Middle frontal gyrus (tissue), 1 donor: ENCODE measurements around the gene UBXN11.
"Not testable (repeated sequence)": the region's sequence is repeated elsewhere in the genome, so short reads cannot be mapped to it uniquely, and the experiment has no call there.

Experiments
- DNase-seq: peaks from one replicate; pipeline ENCODE4 v3.0.0-alpha.2; 2015; ENCODE audit warnings: low spot score; ENCODE audit errors: extremely low spot score

The UBXN11 gene

DNA sequence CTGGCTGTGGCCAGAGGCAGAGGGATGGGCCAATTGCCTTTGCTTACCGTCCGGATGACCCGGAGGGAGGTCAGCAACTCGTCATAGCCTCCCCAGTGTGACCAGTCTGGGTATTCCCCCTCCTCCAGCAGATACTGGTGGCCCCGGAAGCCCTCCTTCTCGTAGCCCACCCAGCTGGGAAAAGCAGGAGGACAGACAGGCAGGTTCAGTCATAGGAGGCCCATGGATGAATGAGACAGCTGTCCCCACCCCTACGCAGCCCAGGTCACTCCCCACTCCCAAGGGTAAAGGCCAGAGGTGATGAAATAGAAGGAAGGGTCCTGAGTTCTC, 30.7 kb upstream of the UBXN11 start:
- DNase-seq: no peak

DNA sequence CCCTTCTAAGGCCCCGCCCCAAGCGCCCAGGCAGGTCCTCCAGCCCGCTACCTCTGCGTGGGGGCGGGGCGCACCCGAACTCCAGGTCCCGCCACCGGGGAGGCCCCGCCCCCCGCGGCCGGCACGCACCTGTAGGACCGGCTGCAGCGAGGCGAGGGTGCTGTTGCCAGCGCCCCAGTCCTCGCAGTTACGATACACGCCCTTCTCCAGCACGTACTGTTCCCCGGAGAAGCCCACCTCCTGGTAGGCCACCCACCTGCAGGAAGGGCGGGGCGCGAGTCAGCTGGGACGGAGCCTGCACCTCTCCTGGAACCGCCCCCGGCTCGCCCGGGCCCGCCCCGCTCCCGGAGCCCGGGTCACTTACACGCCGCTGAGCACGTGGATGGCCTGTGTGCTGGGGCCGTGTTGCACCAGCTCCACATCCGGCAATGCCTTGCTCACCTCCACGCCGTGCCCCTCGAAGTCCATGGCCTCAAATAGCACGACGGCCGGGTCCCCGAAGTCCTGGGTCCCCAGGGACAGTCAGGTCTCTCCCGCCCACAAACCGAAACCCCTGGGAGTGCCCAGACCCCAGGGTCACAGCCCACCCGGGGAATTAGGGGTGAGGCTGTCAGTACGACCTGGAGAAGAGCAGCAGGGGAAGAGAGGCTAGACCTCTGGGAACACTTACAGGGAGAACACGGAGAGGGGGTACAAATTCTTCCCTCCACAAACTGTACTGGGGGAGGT, 30.2 kb upstream of the UBXN11 start:
- DNase-seq: no peak

GRCh38 chr1:26335774-26336476, 29.5 kb upstream of the UBXN11 start:
- no peak for DNase-seq

GRCh38 chr1:26333312-26333711, 26.9 kb upstream of the UBXN11 start:
- not testable (repeated sequence) for DNase-seq

DNA sequence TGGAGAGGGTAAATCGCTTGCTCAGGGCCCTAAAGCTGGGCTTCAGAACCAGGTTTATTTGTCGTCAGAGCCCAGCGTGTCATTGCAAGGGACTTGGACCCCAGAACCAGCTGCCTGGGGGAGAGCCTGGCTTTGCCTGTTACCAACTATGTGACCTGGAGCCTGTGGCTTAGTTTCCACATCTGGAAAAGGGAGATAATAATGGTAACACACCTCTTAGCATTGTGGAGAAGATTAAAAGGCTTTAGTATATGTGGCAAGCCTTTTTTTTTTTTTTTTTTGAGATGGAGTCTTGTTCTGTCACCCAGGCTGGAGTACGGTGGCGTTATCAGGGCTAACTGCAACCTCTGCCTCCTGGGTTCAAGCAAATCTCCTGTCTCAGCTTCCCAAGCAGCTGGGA, 23.8 kb upstream of the UBXN11 start:
- DNase-seq: no peak

GRCh38 chr1:26329380-26329779, 22.9 kb upstream of the UBXN11 start:
- not testable (repeated sequence) for DNase-seq

GRCh38 chr1:26328597-26328996, 22.2 kb upstream of the UBXN11 start:
- DNase-seq: no peak

DNA sequence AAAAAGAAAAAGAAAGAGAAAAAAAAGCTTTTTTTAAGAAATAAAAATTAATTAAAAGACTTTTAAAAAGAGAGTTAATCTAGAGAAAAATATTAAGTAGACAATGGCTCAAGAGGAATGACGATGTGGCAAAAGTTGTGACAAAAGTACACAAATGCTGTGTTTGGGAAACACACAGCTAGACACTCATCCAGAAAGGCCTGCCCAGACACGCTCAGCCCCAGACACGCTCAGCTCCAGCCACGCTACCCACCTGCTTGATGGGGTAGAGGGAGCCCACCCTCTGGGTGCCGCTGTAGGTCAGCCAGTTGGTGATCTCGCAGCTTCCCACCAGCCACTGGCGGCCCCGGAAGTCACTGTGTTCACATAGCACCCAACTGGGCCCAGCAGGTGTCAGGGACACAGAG, 21.5 kb upstream of the UBXN11 start:
- no peak for DNase-seq

DNA sequence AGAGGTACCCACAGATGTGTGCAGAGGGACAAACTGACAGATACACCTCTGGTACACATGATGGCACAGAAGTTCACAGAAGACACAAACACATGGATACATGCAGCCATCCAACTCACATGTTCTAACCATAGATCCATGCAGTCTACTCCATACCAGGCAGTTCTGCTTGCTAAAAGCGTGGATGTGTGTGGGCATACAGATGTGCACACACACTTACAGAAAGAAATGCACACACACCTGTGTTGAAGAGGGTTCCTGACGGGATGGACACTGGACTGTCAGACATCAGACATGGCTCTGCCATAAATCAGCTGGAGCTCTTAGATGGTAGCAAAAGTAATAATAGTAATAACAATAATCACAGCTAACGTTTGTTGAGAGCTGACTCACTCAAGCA, 18.1 kb upstream of the UBXN11 start:
- no peak for DNase-seq

GRCh38 chr1:26323382-26323781, 16.9 kb upstream of the UBXN11 start:
- no peak for DNase-seq

GRCh38 chr1:26322042-26322331, 15.6 kb upstream of the UBXN11 start:
- no peak for DNase-seq

DNA sequence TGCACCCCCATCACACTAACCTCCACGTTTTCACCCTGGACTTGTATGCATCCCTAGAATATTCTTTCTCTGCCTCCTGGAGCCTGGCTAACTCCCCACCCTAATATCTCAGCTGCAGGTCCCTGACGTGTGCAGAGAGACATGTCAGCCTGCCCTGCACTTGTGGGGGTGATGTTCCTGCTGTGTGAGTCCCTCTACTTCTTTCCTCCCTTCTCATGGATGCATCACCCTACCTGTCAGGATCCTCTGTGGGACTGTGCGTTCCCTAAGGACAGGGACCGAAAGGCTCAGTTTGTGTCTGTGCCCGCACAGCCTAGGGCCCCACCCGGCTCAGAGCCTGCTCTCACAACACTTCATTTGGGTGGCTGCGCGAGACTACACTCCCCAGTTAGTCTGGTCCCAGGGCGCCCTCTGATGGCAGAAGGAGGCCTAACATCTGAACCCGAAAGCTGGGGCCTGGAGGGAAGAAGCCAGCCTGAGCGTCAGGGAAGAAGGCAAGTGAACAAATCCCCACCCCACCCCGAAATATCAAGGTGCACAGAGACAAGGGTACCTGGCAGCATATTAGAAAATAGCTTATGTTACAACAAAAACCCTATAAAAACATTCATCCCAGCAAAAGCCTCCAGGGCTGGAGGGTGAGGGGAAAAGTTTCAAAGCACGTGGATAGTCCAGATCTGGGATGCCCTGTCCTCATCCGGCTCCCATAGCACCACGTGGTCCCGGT, 15.0 kb upstream of the UBXN11 start:
- peak; percentile 90 for DNase-seq

DNA sequence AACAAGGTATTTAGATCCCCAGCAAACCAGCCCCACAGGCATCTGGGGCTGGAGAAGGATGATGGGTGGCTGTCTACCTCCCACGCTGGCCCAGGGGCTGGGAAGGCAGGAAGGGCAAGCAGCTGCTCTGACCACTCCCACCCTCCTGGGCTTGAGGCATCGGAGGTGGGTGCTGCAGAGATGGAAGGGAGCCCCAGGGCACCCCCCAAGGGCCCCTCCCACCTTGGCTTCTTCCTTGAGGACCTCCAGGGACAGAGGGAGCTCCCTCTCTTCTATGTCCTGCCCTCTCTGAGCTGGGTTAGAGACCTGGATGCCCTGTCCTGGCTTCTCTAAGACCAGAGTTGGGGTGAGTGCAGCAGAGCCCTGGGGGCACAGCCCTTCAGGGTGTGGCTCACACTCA, 14.5 kb upstream of the UBXN11 start:
- no peak for DNase-seq

GRCh38 chr1:26318338-26319064, 12.1 kb upstream of the UBXN11 start:
- DNase-seq: no peak

DNA sequence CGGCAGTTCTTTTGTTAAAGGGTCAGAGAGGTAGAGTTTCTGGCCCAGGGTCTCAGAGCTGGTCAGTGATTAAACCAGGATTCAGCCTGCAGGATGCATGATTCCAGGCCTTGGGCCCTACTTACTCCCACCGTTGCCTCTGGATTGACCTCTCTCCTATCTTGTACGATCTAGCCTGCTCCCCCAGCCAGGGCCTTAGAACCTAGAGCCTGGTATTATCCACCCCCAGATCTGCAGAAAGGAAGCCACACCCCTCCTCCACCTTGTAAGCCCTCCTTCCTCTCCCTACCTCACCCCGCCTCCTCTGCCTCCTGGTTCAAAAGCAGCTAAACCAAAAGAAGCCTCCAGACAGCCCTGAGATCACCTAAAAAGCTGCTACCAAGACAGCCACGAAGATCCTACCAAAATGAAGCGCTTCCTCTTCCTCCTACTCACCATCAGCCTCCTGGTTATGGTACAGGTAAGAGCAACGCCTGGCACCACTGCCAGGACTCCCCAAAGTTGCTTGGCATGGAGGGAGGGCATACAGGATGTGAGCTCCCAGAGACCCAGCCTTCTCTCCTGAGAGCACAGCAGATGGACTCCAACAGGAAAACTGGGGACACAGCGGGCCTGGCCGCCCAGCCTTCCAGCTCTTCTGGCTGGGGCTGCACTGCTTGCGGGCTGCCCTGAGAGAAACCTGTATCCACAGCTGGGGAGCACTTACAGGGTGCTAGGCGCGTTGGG, 11.3 kb upstream of the UBXN11 start, which contains the start of gene CD52:
Gene CD52 (plus strand): TSS at position 347 of the 726 bp plus-strand sequence. CDS start 60 bp downstream, at position 407.
- DNase-seq: no peak

GRCh38 chr1:26317146-26317545, 10.7 kb upstream of the UBXN11 start:
- no peak for DNase-seq

- no peak for DNase-seq
These were observed 9.7 kb upstream of the UBXN11 start for GRCh38 chr1:26315874-26316850.

DNA sequence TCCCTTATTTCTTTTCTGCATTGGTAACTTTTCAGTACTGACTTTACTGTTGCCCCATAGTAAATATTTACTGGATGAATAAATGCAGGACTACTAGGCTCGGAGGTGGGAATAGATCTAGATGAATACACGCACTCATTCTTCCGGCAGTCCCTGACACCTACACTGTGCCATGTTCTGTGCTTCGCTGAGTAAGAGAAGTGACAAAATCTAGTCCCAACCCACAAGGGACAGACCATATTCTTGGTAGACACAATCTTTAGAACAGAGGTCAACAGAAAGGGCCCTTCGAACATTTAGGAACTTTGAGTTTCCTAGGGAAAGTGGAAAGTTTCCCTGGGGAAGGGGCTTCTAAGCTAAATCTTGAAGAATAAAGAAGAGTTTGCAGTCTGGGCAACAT, 8.1 kb upstream of the UBXN11 start:
- no peak for DNase-seq

DNA sequence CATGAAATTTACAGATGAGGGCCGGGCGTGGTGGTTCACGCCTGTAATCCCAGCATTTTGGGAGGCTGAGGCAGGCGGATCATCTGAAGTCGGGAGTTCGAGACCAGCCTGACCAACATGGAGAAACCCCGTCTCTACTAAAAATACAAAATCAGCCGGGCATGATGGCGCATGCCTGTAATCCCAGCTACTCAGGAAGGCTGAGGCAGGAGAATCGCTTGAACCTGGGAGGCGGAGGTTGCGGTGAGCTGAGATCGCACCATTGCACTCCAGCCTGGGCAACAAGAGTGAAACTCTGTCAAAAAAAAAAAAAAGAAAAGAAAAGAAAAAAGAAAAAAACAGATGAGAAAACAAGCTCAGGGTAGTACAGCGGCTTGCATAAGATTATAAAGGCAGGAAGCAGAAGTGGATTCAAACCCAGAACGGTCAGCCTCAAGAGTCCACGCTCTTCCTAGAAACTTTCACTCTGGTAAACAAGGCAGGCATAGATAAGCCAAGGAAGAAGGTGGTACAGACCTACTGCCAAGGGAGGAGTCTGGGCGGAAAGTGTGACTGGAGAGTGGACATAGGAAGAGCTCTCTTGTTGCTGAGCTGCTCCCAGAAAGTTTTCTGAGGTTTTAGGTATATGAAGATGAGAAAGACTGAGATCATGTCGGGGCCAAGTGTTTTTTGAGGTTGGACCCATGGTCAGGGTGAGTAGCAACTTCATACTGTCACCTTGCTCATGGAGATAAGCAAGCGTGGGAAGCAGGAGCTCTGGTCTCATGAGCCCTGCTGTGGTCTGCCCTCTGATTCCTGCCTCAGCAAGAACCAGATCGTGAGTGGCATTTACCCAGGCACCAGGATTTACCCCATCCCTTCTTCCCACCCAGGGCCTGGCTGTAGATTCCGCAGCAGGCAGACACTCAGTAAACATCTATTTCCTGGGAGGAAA, 1.8 kb upstream of the UBXN11 start:
- not testable (repeated sequence) for DNase-seq
